ENCODE measurements around the gene SCO1. TPM values are rescaled to one million over a fixed set of nuclear protein-coding genes. Genes with fewer than 3 reads are reported as not detected.
"Not testable (repeated sequence)": the region's sequence is repeated elsewhere in the genome, so short reads cannot be mapped to it uniquely, and the experiment has no call there.

Gene SCO1
- 40.4 and 44.7 TPM in 2 replicates for total RNA-seq (2014; rRNA removed; shearing (Covaris generic); ENCODE audit: low replicate concordance)

DNA sequence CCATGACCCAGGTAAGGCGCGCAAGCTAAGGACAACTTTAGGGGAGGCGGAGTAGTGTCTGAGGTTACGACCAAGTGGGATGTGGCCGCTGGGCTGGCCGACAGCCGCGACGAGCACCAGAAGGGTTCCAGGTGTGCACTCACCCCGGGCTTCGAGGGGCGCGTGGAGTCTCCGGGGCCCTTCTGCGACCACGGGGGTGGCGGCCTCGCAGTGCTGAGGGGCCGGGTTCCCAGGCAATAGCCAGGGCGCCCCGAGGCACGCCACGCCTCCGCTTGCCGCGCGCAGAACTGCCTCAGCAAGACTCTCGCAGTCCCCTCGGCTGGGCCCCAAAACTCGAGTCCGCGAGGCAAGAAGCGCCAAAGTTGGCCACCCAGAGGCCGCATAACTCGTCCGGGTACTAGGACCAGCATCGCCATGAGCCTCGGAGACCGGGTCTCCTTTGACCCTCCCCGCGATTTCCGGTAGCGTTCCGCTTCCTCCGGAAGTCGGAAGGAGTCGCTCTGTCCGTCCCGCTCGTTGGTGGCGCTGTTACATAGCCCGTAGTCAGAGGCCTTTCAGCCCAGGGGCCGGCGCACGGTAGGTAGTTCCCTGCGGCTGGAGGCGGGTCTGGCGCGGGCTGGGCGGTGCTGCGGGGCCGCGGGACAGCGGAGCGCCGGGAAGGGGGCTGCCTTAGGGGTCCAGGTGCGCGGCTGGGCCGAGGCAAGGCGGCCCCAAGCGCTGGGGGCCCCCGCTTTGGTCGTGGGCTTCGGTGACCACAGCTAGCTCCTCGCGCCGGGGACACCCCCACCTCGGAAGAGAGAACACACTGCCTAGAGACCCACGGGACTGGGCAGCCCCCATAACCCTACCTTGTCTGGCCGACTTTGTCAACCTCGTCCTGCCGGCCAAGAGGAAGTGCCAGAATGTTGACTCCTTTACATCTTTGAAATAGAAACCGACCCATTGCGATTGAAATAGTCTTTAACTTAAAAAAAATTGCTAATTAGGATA lies at the start of gene SCO1, which contains the start of gene ADPRM:
SCO1 (minus strand) TSS at position 442 of the 990 bp plus-strand sequence; CDS start at position 416, 26 bp downstream.
ADPRM (plus strand) TSS at position 503 of the 990 bp plus-strand sequence. CDS start 7,333 bp downstream, outside the sequence.
- H3K36me3 ChIP-seq, result peaks cover 39% of the 10 kb centered on the region
- H3K27me3 ChIP-seq, result no peaks in the 10 kb centered on the region
- peak; percentile 97 for DNase-seq
- peak within 1 kb of the TSS; percentile 88 for H3K4me3 ChIP-seq
- H3K9me3 ChIP-seq, result no peaks in the 10 kb centered on the region

DNA sequence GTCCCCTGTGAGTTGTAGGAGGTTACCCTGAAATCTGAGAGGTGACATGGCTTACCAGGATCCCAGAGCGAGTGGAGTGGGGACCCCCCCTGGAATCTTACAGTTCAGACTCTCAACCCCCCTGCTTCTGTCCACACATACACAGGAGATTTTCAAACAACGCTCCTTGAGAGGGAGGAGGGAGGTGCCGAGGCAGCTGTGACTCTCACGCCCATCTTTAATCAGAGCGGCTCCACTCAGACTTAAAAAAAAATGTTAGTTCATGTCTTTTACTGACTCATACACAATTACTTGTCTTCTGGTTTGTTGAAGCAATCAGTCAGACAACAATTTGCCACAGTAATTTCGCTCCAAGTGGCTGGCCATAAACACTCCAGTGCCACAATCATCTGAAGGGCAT lies 47.9 kb upstream of the SCO1 start:
- Histone ChIP-seq H3K36me3 (no peaks in the 10 kb centered on the region), H3K4me3 (no peak overlapping the region), H3K9me3 (no peaks in the 10 kb centered on the region), H3K27me3 (no peaks in the 10 kb centered on the region)
- peak; percentile 28 for DNase-seq

DNA sequence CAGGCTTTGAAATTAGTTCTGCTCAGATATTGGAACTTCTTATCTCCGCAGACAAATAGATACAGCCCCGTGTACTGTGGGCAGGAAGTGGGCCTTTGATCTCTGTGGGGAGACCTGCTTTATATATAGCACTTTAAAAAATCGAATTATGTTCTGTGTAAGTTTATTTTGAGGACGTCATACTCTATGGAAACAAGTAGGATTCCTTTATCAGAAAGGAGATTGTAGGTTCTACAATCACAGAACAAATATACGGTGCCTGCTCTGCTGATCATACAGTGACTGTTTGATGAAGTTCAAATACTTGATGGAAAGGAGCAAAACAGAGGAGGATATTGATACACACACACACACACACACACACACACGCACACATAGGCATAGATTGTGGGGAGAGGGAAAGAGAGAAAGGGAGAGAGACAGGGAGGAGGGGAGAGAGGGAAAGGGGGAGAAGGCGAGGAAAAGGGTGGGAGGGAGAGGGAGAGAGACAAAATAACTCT lies 47.2 kb upstream of the SCO1 start:
- H3K27me3 ChIP-seq, result no peaks in the 10 kb centered on the region
- no peak for DNase-seq
- H3K9me3 ChIP-seq, result no peaks in the 10 kb centered on the region
- no peak overlapping the region for H3K4me3 ChIP-seq
- H3K36me3 ChIP-seq, result no peaks in the 10 kb centered on the region

DNA sequence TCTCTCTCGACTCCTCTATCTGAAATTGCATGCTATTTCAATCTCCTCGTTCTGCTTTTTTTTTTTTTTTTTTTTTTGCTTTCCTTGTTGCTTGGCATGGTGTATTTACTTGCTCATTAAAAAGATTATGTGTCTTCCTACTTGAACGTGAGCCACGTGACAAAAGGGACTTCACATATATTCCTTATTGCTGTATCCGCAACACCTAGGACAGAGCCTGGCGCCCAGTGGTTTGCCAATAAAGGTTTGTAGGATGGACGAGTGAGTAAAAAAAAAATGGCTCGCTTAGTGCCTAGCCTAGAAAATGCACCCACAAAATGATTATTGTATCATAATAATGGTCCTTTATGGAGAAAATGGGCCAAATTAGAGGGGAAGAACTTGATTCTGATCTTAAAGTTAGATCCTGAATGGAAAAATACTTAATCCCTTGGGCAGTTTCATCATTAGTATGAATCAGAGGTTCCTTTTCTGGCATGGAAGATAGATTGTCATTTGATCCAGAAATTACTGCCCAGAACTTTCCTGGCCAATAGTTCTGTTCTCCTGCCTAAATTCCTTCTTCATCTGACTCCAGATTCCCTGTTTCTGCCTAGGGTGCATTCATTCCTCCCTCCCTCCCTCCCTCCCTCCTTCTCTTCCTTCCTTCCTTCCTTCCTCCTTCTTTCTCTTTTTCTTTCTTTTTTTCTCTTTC lies 46.1 kb upstream of the SCO1 start:
- peak; percentile 16 for DNase-seq
- H3K36me3 ChIP-seq, result no peaks in the 10 kb centered on the region
- H3K9me3 ChIP-seq, result no peaks in the 10 kb centered on the region
- no peak overlapping the region for H3K4me3 ChIP-seq
- H3K27me3 ChIP-seq, result no peaks in the 10 kb centered on the region

DNA sequence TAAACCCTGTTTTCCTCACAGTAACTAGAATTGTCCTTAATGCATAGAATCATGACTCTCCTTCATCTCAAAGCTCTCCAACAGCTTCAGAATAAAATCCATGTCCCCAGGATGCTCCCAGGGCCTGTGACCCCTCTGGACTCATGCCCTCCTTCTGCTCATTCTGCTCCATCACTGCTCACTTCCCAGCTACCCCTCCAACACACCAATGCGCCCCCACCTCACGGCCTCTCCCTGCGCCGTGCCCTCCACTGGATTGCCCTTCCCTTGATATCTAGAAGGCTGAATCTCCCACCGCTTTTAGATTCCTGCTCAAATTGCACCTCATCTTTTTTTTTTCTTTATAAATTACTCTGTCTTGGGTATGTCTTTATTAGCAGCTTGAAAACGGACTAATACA lies 45.1 kb upstream of the SCO1 start:
- H3K4me3 ChIP-seq, result no peak overlapping the region
- no peak for DNase-seq
- no peaks in the 10 kb centered on the region for H3K36me3 ChIP-seq
- H3K9me3 ChIP-seq, result no peaks in the 10 kb centered on the region
- H3K27me3 ChIP-seq, result no peaks in the 10 kb centered on the region

DNA sequence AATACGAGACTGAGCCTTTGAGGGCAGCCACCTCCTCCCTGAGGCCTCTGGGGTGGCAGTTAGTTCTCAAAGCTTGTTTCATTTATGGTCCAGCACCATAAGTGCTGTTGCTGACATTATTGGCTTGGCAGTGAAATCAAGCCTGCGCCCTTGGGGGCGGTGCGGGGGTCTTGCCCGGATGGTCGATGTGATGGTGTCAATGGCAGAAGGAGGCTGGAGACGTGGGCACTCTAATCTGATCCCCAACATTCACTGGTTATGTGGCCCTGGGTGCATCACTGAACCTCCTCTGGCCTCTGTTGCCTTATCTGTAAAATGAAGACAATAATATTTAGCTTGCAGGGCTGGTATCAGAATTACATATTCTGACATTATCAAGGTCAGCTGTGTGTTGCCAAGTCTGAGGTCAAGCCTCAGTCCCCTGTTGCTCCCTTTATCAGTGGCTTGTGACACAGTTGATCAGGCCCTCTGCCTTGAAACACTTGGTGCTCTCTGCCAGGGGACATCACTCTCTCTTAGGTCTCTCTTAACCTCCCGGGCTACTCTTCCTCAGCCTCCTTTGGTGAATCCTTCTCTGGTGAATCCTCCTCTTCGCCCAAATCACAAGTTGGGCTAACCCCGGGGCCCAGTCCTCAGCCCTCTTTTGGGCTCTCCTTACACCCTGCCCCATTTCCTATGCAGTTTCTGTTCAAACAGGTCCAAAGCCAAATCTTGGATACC lies 44.2 kb upstream of the SCO1 start:
- Histone ChIP-seq H3K27me3 (no peaks in the 10 kb centered on the region), H3K9me3 (no peaks in the 10 kb centered on the region), H3K4me3 (no peak overlapping the region), H3K36me3 (no peaks in the 10 kb centered on the region)
- DNase-seq, result no peak

DNA sequence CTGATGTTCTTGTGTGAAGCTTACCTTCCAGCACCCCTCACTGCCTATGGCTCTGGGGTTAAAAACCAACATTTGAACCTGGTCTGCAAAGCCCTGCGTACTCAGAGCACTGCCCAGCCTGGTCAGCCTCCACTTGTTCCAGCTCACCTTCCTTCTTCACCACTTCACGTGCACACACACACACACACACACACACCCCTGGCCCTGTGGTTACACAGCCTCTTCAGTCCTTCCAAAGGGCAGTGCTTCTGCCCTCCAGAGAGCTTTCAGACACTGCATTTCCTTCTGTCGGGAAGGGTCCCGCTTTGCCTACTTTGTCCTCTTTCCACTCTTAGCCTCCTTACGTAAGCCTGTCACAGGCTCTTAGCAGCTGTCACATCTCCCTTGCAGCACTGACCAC lies 42.1 kb upstream of the SCO1 start:
- H3K4me3 ChIP-seq, result no peak overlapping the region
- no peak for DNase-seq
- no peaks in the 10 kb centered on the region for H3K9me3 ChIP-seq
- H3K36me3 ChIP-seq, result no peaks in the 10 kb centered on the region
- H3K27me3 ChIP-seq, result no peaks in the 10 kb centered on the region

DNA sequence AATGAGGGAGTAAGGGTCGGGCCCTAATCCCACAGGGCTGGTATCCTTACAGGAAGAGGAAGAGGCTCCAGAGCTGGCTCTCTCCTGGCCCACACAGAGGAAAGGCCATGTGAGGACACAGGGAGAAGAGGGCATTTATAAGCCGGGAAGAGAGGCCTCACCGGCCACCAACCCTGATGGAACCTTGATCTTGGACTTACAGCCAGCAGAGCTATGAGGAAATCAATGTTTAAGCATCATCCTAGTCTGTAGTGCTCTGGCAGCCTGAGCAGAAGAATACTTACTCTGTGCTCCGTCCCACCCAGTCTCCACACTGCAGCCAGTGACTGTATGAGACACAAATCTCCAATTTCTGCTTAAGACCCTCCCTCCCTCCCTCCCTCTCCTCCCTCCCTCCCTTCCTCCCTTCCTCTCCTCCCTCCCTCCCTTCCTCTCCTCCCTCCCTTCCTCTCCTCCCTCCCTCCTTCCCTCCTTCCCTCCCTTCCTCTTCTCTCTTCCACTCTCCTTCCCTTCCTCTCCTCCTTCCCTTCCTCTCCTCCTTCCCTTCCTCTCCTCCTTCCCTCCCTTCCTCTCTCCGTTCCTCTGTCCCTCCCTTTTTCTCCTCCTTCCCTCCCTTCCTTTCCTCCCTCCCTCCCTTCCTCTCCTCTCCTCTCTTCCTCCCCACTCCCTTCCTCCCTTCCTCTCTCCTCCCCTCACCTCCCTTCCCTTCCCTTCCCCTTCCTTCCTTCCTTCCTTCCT lies 41.4 kb upstream of the SCO1 start:
- H3K9me3 ChIP-seq, result no peaks in the 10 kb centered on the region
- no peak for DNase-seq
- H3K27me3 ChIP-seq, result no peaks in the 10 kb centered on the region
- H3K36me3 ChIP-seq, result no peaks in the 10 kb centered on the region
- no peak overlapping the region for H3K4me3 ChIP-seq

DNA sequence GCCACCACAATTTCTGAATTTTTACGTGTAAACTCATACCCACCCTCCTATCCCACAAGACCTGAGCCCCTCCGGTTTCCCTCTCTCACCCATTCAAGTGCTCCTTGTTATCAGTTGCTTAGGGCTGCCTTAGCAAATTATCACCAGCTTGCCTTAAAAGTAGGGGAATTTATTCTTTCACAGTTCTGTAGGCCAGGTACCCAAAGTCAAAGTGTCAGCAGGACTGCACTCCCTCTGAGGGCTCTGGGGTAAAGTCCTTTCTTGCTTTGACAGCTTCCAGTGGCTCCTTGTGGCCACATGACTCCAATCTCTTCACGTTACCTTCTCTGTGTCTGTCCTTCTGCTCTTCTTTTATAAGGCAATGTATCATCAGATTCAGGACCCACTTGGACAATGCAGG lies 40.4 kb upstream of the SCO1 start:
- Histone ChIP-seq H3K9me3 (no peaks in the 10 kb centered on the region), H3K36me3 (no peaks in the 10 kb centered on the region), H3K27me3 (no peaks in the 10 kb centered on the region), H3K4me3 (no peak overlapping the region)
- no peak for DNase-seq

DNA sequence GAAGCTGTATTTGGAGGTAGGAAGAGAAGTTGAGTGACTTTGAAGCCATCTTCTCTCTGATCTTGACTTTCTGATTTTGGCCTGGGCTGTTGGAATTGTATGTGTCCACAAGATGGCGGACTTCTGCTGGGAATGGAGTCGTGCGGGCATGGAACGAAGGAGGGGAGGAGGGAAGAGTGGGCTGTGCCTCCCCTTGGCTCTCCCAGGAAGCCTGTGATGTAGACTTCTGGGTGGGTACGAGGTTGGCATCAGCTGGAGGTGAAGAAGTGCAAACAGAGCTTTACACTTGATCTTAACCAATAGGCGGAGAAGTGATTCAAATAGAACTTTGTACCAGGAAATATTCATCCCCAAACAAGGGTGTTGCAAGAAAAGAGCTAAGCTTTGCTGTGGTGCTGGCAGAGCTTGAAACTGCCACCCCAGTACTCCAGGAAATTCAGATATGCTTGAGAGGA lies 39.9 kb upstream of the SCO1 start:
- H3K4me3 ChIP-seq, result no peak overlapping the region
- no peaks in the 10 kb centered on the region for H3K9me3 ChIP-seq
- no peaks in the 10 kb centered on the region for H3K27me3 ChIP-seq
- no peaks in the 10 kb centered on the region for H3K36me3 ChIP-seq
- DNase-seq, result peak; percentile 54

DNA sequence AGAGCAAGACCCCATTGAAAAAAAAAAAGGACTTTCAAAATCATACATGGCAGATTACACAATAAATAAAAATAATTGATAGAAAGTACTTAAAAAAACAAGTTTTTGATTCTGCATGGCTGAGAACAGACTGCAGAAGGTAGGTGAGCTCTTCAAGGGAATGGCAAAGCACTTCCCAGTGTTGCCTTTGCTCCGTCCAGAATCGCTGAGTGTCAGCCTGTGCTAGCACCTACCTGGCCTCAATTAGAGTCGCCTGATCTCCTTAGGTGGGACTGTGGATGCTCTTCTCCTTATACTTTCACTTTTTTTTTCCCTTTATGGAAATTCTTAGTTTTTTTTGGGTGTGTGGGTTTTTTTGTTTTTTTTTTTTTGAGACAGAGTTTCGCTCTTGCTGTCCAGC lies 38.5 kb upstream of the SCO1 start:
- no peak for DNase-seq
- H3K9me3 ChIP-seq, result no peaks in the 10 kb centered on the region
- H3K27me3 ChIP-seq, result no peaks in the 10 kb centered on the region

DNA sequence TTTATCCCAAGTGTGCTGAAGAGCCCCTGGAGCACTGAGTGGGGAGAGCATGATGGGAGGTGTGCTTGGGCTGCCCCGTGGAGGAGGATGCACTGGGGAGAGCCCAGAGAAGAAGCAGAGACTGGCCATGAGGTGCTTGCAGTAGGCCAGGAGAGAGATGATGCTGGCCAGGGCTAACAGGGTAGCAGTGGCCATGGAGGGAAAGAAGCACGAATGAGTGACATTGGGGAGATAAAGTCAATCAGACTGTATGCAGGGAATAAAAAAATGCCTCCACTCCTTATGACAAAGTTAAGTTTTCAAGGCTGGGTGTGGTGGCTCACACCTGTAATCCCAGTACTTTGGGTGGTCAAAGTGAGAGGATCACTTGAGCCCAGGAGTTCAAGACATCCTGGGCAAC lies 37.9 kb upstream of the SCO1 start:
- Histone ChIP-seq H3K9me3 (no peaks in the 10 kb centered on the region), H3K4me3 (no peak overlapping the region), H3K36me3 (no peaks in the 10 kb centered on the region), H3K27me3 (no peaks in the 10 kb centered on the region)
- DNase-seq, result no peak

More for the DNA sequence above, 38.5 kb upstream of the SCO1 start:
- no peak overlapping the region for H3K4me3 ChIP-seq
- H3K36me3 ChIP-seq, result no peaks in the 10 kb centered on the region

DNA sequence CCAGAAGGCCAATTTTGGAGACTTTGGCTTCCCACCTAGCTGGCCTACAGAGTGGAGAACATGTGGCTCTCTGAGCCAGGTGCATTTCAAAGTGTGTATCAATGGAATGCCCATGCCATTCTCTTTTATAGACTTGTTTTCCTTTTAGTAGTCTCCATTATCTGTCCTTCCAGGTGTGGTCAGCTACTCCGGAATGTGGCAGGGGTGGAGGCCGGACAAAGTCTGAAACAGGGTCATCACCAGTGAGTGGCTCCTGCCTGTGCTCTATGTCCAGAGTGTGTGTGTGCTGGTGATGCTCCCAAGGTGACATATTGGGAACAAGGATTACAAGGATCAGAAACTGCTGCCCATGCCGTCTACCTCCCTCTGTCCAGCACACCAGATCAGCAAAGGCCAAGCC lies 36.3 kb upstream of the SCO1 start:
- no peak overlapping the region for H3K4me3 ChIP-seq
- H3K9me3 ChIP-seq, result no peaks in the 10 kb centered on the region

DNA sequence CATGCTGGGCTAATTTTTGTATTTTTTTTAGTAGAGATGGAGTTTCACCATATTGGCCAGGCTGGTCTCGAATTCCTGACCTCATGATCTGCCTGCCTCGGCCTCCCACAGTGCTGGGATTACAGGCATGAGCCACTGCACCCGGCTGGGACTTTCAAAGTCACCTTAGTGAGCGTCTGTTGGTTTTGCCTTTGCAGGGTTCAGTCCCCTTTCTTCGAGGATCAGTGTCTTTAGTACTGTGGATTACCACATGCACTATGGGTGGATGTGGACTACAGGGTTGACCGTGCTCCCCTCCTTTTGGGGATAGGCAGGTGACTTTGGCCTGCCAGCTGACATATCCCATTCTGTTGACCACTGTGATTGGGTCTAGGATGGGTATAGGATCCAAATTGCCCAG lies 34.8 kb upstream of the SCO1 start:
- H3K36me3 ChIP-seq, DNase-seq, H3K4me3 ChIP-seq, H3K9me3 ChIP-seq, H3K27me3 ChIP-seq: not testable (repeated sequence)

More for the DNA sequence above, 36.3 kb upstream of the SCO1 start:
- no peak for DNase-seq
- H3K36me3 ChIP-seq, result no peaks in the 10 kb centered on the region
- no peaks in the 10 kb centered on the region for H3K27me3 ChIP-seq

DNA sequence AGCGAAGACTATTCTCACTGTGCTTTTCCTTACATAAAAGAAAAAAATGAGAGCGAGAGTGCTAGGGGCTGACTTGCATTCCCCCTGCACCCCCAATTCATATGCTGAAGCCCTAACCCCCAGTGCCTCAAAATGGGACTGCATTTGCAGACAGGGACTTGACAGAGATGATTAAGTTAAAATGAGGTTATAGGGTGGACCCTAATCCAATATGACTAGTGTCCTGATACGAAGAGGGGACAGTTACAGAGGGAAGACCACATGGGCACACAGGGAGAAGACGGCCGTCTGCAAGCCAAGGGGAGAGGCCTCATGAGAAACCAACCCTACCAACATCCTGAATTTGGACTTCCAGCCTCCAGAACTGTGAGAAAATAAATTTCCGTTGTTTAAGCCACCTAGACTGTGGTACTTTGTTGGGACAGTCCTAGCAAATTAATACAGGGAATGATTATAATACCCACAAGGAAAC lies 34.1 kb upstream of the SCO1 start:
- no peaks in the 10 kb centered on the region for H3K36me3 ChIP-seq
- H3K27me3 ChIP-seq, result no peaks in the 10 kb centered on the region
- no peak for DNase-seq
- H3K9me3 ChIP-seq, result no peaks in the 10 kb centered on the region
- H3K4me3 ChIP-seq, result no peak overlapping the region

DNA sequence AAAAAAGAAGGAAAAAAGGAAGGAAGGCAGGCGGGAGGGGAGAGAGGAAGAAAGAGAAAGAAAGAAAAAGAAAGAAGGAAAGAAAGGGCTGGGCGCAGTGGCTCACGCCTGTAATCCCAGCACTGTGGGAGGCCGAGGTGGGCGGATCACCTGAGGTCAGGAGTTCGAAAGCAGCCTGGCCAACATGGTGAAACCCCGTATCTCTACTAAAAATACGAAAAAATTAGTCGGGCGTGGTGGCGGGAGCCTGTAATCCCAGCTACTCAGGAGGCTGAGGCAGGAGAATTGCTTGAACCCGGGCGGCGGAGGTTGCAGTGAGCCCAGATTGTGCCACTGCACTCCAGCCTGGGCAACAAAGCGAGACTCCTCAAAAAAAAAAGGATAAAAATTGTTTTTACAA lies 32.9 kb upstream of the SCO1 start:
- not testable (repeated sequence) for H3K9me3 ChIP-seq

More for the DNA sequence above, 32.9 kb upstream of the SCO1 start:
- H3K27me3 ChIP-seq, DNase-seq, H3K36me3 ChIP-seq: not testable (repeated sequence)
- peak overlapping the region; percentile 68 for H3K4me3 ChIP-seq

All from MG63 (cell line).